Urinary bladder (tissue), 4 donors: Measurements from ENCODE around the gene PFKP. TPM values are rescaled to one million over a fixed set of nuclear protein-coding genes. Genes with fewer than 3 reads are reported as not detected.

Experiments used
- DNase-seq: peaks from one replicate; pipeline ENCODE4 v3.0.0-alpha.2; 2015; ENCODE audit errors: extremely low spot score
- H3K27ac ChIP-seq: one replicate; pipeline ENCODE4 v1.5.1; 2013; ENCODE audit warnings: low read depth, mild to moderate bottlenecking, moderate library complexity
- H3K36me3 ChIP-seq: one replicate; pipeline ENCODE4 v1.6.1; 2013; ENCODE audit warnings: mild to moderate bottlenecking, moderate library complexity; ENCODE audit not compliant: insufficient read depth
- H3K4me1 ChIP-seq: one replicate; pipeline ENCODE4 v1.6.1; 2013; ENCODE audit warnings: mild to moderate bottlenecking, moderate library complexity; ENCODE audit not compliant: insufficient read depth
- H3K4me3 ChIP-seq: one replicate; pipeline ENCODE4 v1.5.1; 2013; ENCODE audit warnings: low read depth, low read length
- WGBS: extraction: QIAGEN DNeasy Blood & Tissue Kit; methylation state at CpG from one replicate; pipeline ENCODE4 v1.1.7; 2013; 5-methylcytosine and 5-hydroxymethylcytosine counted together
- polyA plus RNA-seq: library from polyadenylated mRNA; stranded (reverse); fragments of 200-250 nt; gene quantifications from one replicate; pipeline ENCODE4 v1.2.3, GENCODE V29; 2013
- total RNA-seq: library from RNA; depleted of rRNA; stranded (reverse); fragments of >200 nt; gene quantifications from one replicate; pipeline ENCODE4 v1.2.3, GENCODE V29; 2014
- donor health status: healthy with polysubstance abuse.
- donor health status: healthy.

PFKP gene
- total and polyA plus RNA-seq, 2 donors = 40.6 to 104 TPM

GRCh38 chr10:3172446-3173170 lies 105.3 kb downstream of the PFKP start, which contains the start of gene PITRM1:
TSS of gene PITRM1 (minus strand) at chr10:3172782. CDS start at chr10:3172772, 10 bp downstream.
- Histone ChIP-seq H3K4me3 (peak within 1 kb of the TSS; percentile 73), H3K36me3 (peaks cover 2% of the 10 kb centered on the region), H3K27ac (peak within 1 kb of the TSS; percentile 88), H3K4me1 (peaks cover 1% of the 10 kb centered on the region)
- peak; percentile 94 for DNase-seq
- under 1% methylated on average over 73 of the region's 73 CpGs for WGBS

- H3K4me1 ChIP-seq = peaks cover 1% of the 10 kb centered on the region
- H3K36me3 ChIP-seq = peaks cover 2% of the 10 kb centered on the region
- 46% methylated on average over 26 of the region's 26 CpGs for WGBS
- no peak overlapping the region for H3K27ac ChIP-seq
- no peak for DNase-seq
- H3K4me3 ChIP-seq = peak overlapping the region; percentile 73
Measured at GRCh38 chr10:3173171-3173878, 106.0 kb downstream of the PFKP start.

GRCh38 chr10:3178042-3178441 lies 110.7 kb downstream of the PFKP start:
- WGBS = 88% methylated on average over 5 of the region's 5 CpGs
- no peaks in the 10 kb centered on the region for H3K36me3 ChIP-seq

GRCh38 chr10:3179174-3179573 lies 111.8 kb downstream of the PFKP start:
- Histone ChIP-seq H3K36me3 (no peaks in the 10 kb centered on the region), H3K4me3 (no peak overlapping the region), H3K27ac (no peak overlapping the region), H3K4me1 (no peaks in the 10 kb centered on the region)
- WGBS = 78% methylated on average over 5 of the region's 5 CpGs
- no peak for DNase-seq

More at GRCh38 chr10:3178042-3178441, 110.7 kb downstream of the PFKP start:
- Histone ChIP-seq H3K4me3 (no peak overlapping the region), H3K4me1 (peaks cover 1% of the 10 kb centered on the region), H3K27ac (no peak overlapping the region)
- no peak for DNase-seq

GRCh38 chr10:3180355-3181025 lies 113.1 kb downstream of the PFKP start:
- no peaks in the 10 kb centered on the region for H3K36me3 ChIP-seq
- no peak for DNase-seq
- H3K4me3 ChIP-seq = no peak overlapping the region
- H3K27ac ChIP-seq = no peak overlapping the region
- no peaks in the 10 kb centered on the region for H3K4me1 ChIP-seq
- 75% methylated on average over 6 of the region's 6 CpGs for WGBS

GRCh38 chr10:3185386-3185785 lies 118.0 kb downstream of the PFKP start:
- WGBS = 93% methylated on average over 6 of the region's 6 CpGs
- no peak for DNase-seq
- Histone ChIP-seq H3K4me1 (no peaks in the 10 kb centered on the region), H3K36me3 (no peaks in the 10 kb centered on the region), H3K4me3 (no peak overlapping the region), H3K27ac (no peak overlapping the region)

GRCh38 chr10:3186368-3186767 lies 119.0 kb downstream of the PFKP start:
- no peak for DNase-seq
- Histone ChIP-seq H3K36me3 (no peaks in the 10 kb centered on the region), H3K27ac (no peak overlapping the region), H3K4me3 (no peak overlapping the region), H3K4me1 (no peaks in the 10 kb centered on the region)
- WGBS = 91% methylated on average over 6 of the region's 6 CpGs

Other genes with a start within 250 kb of the PFKP start
- 46.6 TPM for gene PITRM1, start 105.2 kb downstream of the PFKP start, total RNA-seq
- gene PITRM1, start 105.2 kb downstream of the PFKP start, polyA plus RNA-seq = 61.2 TPM